ENCODE data around the gene PGPEP1. TPM values are rescaled to one million over a fixed set of nuclear protein-coding genes. Genes with fewer than 3 reads are reported as not detected.

Gene PGPEP1
- polyA plus RNA-seq, 1 of the 3 experiments (the other 2 are of a cell fraction), result 13.8 TPM

DNA sequence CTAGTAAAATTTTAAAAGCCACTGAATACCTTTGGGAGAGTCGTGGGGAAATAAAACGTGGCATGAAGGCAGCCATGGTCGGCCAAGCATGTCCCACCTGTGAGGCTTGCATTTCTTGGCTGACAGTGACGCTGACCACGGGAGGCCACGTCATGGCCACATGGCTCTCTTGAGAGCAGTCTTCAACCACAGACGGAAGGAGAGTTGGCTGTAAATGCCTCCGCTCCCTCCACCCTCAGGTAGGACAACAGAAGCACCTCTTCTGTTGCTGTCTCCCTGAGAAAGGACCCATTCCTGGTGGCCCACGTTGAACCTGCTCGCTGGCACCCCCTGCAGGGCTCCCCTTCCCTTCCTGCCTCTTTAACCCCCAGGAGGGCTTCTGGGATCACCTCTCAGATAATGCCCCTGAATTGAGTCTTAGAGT lies 67.7 kb downstream of the PGPEP1 start (continued):
- TF ChIP-seq RAD21 (IDR thresholded peaks at IDR 0.05; ENCODE audit: low read length) (peak; percentile 48), GATA2 (CRISPR knock-in tag; IDR thresholded peaks at IDR 0.05) (no peak), FOXJ3 (CRISPR knock-in tag; IDR thresholded peaks at IDR 0.05) (no peak), FOXM1 (IDR thresholded peaks at IDR 0.05; ENCODE audit: low read depth) (no peak)
- TF ChIP-seq, protein P1, sequence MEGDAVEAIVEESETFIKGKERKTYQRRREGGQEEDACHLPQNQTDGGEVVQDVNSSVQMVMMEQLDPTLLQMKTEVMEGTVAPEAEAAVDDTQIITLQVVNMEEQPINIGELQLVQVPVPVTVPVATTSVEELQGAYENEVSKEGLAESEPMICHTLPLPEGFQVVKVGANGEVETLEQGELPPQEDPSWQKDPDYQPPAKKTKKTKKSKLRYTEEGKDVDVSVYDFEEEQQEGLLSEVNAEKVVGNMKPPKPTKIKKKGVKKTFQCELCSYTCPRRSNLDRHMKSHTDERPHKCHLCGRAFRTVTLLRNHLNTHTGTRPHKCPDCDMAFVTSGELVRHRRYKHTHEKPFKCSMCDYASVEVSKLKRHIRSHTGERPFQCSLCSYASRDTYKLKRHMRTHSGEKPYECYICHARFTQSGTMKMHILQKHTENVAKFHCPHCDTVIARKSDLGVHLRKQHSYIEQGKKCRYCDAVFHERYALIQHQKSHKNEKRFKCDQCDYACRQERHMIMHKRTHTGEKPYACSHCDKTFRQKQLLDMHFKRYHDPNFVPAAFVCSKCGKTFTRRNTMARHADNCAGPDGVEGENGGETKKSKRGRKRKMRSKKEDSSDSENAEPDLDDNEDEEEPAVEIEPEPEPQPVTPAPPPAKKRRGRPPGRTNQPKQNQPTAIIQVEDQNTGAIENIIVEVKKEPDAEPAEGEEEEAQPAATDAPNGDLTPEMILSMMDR (IDR thresholded peaks at IDR 0.05), result peak; percentile 55

DNA sequence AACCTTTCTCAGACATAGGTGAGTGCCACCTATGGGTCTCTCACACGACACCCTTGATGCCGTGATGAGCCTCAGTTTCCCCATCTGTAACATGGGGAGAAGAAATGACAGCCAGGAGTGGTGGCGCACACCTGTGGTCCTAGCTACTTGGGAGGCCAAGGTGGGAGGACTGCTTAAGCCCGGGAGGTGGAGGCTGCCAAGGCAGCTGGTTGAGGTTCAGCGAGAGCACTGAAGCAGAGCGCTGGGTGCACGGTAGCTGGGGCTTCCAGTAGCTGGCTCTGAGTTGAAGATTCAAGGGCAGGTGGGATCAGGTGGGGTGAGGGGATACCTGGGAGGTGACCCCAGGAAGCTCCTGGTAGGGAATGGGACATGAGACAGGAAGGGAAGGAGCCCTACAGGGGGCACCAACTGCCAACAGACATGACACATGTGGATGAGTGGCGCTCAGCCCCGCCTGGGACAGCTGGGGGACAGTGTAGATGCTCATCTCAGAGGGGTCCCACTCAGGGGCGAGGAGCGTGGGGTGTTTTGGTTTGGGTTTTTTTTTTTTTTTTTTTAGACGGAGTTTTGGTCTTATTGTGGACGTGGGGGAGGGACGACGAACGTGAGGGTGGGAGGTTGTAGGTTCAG lies 72.3 kb downstream of the PGPEP1 start:
- H3K4me2 ChIP-seq, result no peak overlapping the region
- no peaks in the 10 kb centered on the region for H3K27me3 ChIP-seq (ENCODE audit: insufficient read depth)
- H3K9ac ChIP-seq, result no peak overlapping the region
- WGBS (ENCODE audit: low lambda C conversion rate), result 62% methylated on average over 12 of the region's 16 CpGs
- no peak for DNase-seq
- peaks cover 13% of the 10 kb centered on the region for H3F3A ChIP-seq (replicated peaks; ENCODE audit: insufficient read depth)
- H3K27ac ChIP-seq (ENCODE audit: low read depth in 2 of 2, low read length in 1 of 2), result no peak overlapping the region
- no peak overlapping the region for H3K4me3 ChIP-seq (ENCODE audit: low read depth in 2 of 2, low read length in 1 of 2)
- H2AFZ ChIP-seq (ENCODE audit: low read depth), result no peak overlapping the region
- H3K4me1 ChIP-seq (ENCODE audit: control insufficient read depth in 1 of 2, insufficient read depth in 2 of 2, low read depth in 1 of 2, low read length in 1 of 2), result peaks cover 26 to 32% of the 10 kb centered on the region in 2 experiments; a peak in 3 of 4 replicates
- no peaks in the 10 kb centered on the region for H3K36me3 ChIP-seq (replicated peaks in 1 of 2; ENCODE audit: control insufficient read depth in 1 of 2, insufficient read depth in 2 of 2, low read length in 1 of 2)
- CTCF ChIA-PET, result interaction anchor here (0.9 to 12.1 kb wide), 13 partner anchors 8 to 204 kb away, joined by 3 to 217 read pairs (median 6); partner anchors contain the start of genes GDF15 and PGPEP1
- no peaks in the 10 kb centered on the region for H3K9me2 ChIP-seq
- TF ChIP-seq, protein P2, sequence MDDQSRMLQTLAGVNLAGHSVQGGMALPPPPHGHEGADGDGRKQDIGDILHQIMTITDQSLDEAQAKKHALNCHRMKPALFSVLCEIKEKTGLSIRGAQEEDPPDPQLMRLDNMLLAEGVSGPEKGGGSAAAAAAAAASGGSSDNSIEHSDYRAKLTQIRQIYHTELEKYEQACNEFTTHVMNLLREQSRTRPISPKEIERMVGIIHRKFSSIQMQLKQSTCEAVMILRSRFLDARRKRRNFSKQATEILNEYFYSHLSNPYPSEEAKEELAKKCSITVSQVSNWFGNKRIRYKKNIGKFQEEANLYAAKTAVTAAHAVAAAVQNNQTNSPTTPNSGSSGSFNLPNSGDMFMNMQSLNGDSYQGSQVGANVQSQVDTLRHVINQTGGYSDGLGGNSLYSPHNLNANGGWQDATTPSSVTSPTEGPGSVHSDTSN (IDR thresholded peaks at IDR 0.05), result no peak
- TF ChIP-seq JUND (IDR thresholded peaks at IDR 0.05) (no peak), FOXJ3 (CRISPR knock-in tag; IDR thresholded peaks at IDR 0.05) (no peak), FOSL2 (IDR thresholded peaks at IDR 0.05; ENCODE audit: borderline replicate concordance, low read depth) (no peak)
- no peaks in the 10 kb centered on the region for H4K20me1 ChIP-seq (ENCODE audit: insufficient read depth)
- H3K79me2 ChIP-seq (ENCODE audit: insufficient read depth), result no peaks in the 10 kb centered on the region
- POLR2A ChIA-PET, result interaction anchor here (0.5 to 1.5 kb wide), 2 partner anchors 83 to 90 kb away, joined by 4 to 7 read pairs; partner anchors contain the start of gene LSM4
- H3K9me3 ChIP-seq, result no peaks in the 10 kb centered on the region

- no peaks in the 10 kb centered on the region for H4K20me1 ChIP-seq (ENCODE audit: insufficient read depth)
- peaks cover 22% of the 10 kb centered on the region for H3F3A ChIP-seq (replicated peaks; ENCODE audit: insufficient read depth)
- H2AFZ ChIP-seq (ENCODE audit: low read depth), result 0 out of 2 replicates have a peak overlapping the region, but pooled peaks have one; percentile 29
- H3K9me2 ChIP-seq, result no peaks in the 10 kb centered on the region
- no peak overlapping the region for H3K9ac ChIP-seq
- no peak overlapping the region for H3K27ac ChIP-seq (ENCODE audit: low read depth in 2 of 2, low read length in 1 of 2)
- H3K79me2 ChIP-seq (ENCODE audit: insufficient read depth), result peaks cover 6% of the 10 kb centered on the region; the same call in 1 of the 2 replicates
- CTCF ChIA-PET, result interaction anchor here (0.9 to 12.1 kb wide), 8 partner anchors 26 to 206 kb away, joined by 3 to 217 read pairs (median 8); partner anchors contain the start of genes GDF15 and JUND
- DNase-seq, result no peak
- no peak overlapping the region; the same call in 1 of the 2 replicates for H3K4me2 ChIP-seq
- H3K27me3 ChIP-seq (ENCODE audit: insufficient read depth), result no peaks in the 10 kb centered on the region
- no peaks in the 10 kb centered on the region for H3K36me3 ChIP-seq (replicated peaks in 1 of 2; ENCODE audit: control insufficient read depth in 1 of 2, insufficient read depth in 2 of 2, low read length in 1 of 2)
- 73% methylated on average over 9 of the region's 11 CpGs for WGBS (ENCODE audit: low lambda C conversion rate)
- H3K4me1 ChIP-seq (ENCODE audit: control insufficient read depth in 1 of 2, insufficient read depth in 2 of 2, low read depth in 1 of 2, low read length in 1 of 2), result peaks cover 39 to 44% of the 10 kb centered on the region in 2 experiments; a peak in 3 of 4 replicates
- H3K9me3 ChIP-seq, result no peaks in the 10 kb centered on the region
- H3K4me3 ChIP-seq (ENCODE audit: low read depth in 2 of 2, low read length in 1 of 2), result no peak overlapping the region
- POLR2A ChIA-PET, result interaction anchor here (1.5 to 1.7 kb wide), 2 partner anchors 92 to 133 kb away, joined by 7 read pairs; partner anchors contain the start of genes JUND and LSM4
- TF ChIP-seq FOSL2 (IDR thresholded peaks at IDR 0.05; ENCODE audit: borderline replicate concordance, low read depth) (no peak), MEF2A (IDR thresholded peaks at IDR 0.05; ENCODE audit: borderline replicate concordance, low read depth) (no peak), SMC3 (IDR thresholded peaks at IDR 0.05; ENCODE audit: low read depth, low read length) (no peak), JUND (IDR thresholded peaks at IDR 0.05) (no peak)
Measured at GRCh38 chr19:18414504-18415177, 74.2 kb downstream of the PGPEP1 start.

Measured in SK-N-SH (cell line).